Motor neuron (in vitro differentiated cells): ENCODE results near the gene OSBPL5. TPM values are rescaled to one million over a fixed set of nuclear protein-coding genes. Genes with fewer than 3 reads are reported as not detected.
A peak's percentile ranks its signal among the peaks of the same experiment; 100 is the strongest.

Source experiments
- ATAC-seq, 8 experiments: fragments of 200-7000 bp; cut with Tn5 transposase; replicated peaks in 6 of 8; 2 replicates each; pipeline ENCODE4 v1.8.0; 2021; ENCODE audit warnings: mild to moderate bottlenecking in 8 of 8, moderate library complexity in 8 of 8
- H3K27ac ChIP-seq, 2 donors: fragments of 250-450 bp; sonication (Bioruptor Pico); 2 replicates each; pipeline ENCODE4 v1.9.0; 2021; ENCODE audit warnings: antibody characterized with exemption in 2 of 2, mild to moderate bottlenecking in 2 of 2, moderate library complexity in 1 of 2
- H3K4me1 ChIP-seq, 2 donors: fragments of 250-450 bp; sonication (Bioruptor Pico); replicated peaks in 1 of 2; 2 replicates each; pipeline ENCODE4 v1.6.1; 2021; ENCODE audit warnings: antibody characterized with exemption in 2 of 2, mild to moderate bottlenecking in 2 of 2, moderate library complexity in 1 of 2
- H3K4me3 ChIP-seq, 5 donors: fragments of 250-450 bp; sonication (Bioruptor Pico); 2 replicates each; pipeline ENCODE4 v1.9.0; 2021; ENCODE audit warnings: antibody characterized with exemption in 5 of 5, mild to moderate bottlenecking in 5 of 5, moderate library complexity in 4 of 5
- WGBS, 10 experiments: fragments of 450-650 bp; shearing (Covaris generic); methylation state at CpG; one replicate each; pipeline ENCODE4 v1.0.0; 2022; 5-methylcytosine and 5-hydroxymethylcytosine counted together
- in situ Hi-C, 9 experiments: fragments of 400-800 bp; cut with MboI; loops; one replicate each; pipeline ENCODE4 v1.15.0; 2021; ENCODE audit warnings: low sequenced_read_pairs in 9 of 9, low pct_unique_long_range_greater_than_20kb in 2 of 9; ENCODE audit not compliant: unreplicated experiment in 9 of 9
- total RNA-seq, 8 experiments: library from RNA; unstranded; fragments of 300-600 nt; gene quantifications; 2 replicates each; pipeline versions ENCODE4 v1.2.3 to v1.2.4, GENCODE V29; 2022

OSBPL5 gene
- total RNA-seq, 8 experiments from 2014 or later: 12.1 to 29.8 (median 18.1) TPM

DNA sequence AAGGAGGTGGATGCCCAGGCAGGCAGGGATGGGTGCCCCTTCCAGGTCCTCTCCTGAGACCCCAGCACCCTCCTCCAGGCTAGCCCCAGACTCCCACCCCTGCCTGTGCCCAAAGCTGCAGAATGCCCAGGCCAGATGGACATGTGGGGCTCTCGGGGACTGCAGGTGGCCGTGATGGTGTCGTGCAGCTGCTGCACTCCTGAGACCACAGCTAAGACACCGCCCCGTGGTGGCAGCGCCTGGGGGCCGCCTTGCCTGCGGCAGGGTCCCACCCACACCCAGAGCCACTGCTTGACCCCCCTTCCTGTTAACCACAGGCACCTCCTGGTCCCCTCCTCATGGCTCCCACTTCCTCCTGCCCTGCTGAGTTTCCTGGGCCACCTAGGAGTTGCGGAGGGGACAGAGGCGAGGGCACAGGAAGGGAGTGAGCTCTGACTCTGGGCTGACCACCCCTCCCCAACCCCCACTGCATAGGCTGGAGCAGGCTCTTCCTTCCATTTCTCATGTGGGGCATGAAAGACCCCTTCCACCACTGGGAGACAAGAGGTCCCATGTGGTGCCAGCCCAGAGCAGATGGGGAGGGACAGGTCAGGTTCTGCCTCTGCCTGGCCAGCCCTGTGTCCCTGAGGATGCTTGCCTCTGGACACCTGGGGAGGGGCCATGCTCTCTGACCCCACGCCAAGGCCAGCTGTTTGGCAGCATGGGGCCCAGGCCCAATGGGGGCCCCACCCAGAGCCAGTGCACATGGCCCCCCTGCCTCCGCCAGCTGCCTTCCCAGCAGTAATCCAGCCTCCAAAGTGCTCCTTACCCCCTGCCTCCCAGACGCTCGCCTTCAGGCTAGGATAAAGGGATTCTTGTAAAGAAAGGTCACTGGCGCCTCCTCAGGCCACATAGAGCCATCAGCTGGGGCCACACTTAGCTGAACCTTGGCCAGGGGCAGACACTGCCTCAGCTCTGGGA, 29.3 kb downstream of the OSBPL5 start:
- 50 to 100% (median 80%) methylated on average over 1 to 3 of the region's 15 CpGs; no CpG with 5 or more reads in 7 of the 10 experiments for WGBS, 10 experiments
- peak in 5 of 8 experiments; percentile 7 to 33 (median 30) for ATAC-seq
- Histone ChIP-seq H3K4me3 (no peak overlapping the region), H3K27ac (no peak overlapping the region), H3K4me1 (peaks cover 9 to 16% of the 10 kb centered on the region in 2 donors)
- in situ Hi-C loops: no loop called here

DNA sequence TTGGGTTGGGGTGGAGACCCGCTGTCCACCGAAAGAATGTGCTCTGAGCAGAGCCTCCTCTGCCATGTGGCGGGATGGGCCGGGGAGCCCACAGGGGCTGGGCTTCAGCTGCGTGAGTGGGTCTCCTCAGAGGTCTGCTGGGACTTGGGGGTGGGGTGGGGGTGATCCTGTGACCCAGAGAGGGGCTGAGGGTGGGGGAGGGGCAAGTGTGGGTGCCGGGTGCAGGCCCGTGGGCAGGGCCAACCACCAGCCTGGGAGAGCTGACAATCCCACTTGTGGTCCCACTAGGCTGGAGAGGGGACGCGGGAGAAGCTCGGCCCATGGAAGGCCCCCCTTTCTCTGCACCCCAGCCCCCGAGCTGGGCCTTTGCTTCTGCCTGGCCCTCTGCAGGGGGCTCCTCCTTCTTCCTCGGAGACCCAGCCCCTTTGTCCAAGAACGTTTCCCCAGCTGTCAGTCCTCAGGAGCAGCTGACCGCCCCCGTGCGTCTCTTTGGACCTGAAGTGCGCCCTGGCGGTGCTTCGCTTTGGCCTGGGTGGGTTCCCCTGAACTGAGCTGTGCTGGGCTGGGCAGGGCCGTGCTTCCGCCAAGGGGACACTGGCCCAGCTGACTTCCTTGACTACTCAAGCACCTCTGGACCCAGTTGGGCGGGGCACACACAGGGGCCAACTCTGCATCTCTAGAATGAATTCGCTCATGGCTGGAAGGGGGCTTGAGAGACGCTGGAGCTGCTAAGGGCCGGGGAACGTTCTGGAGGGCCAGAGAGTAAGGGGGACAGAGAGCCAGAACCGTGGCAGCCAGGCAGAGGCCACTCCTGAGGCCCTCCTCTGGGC, 30.2 kb downstream of the OSBPL5 start:
- H3K4me3 ChIP-seq: no peak overlapping the region
- 50 to 100% (median 85%) methylated on average over 1 to 4 of the region's 27 CpGs; no CpG with 5 or more reads in 7 of the 10 experiments for WGBS, 10 experiments
- no peak overlapping the region for H3K27ac ChIP-seq
- in situ Hi-C loops: no loop called here
- H3K4me1 ChIP-seq: peaks cover 9 to 16% of the 10 kb centered on the region in 2 donors
- ATAC-seq: peak in 3 of 8 experiments; percentile 15 to 36 (median 30)

DNA sequence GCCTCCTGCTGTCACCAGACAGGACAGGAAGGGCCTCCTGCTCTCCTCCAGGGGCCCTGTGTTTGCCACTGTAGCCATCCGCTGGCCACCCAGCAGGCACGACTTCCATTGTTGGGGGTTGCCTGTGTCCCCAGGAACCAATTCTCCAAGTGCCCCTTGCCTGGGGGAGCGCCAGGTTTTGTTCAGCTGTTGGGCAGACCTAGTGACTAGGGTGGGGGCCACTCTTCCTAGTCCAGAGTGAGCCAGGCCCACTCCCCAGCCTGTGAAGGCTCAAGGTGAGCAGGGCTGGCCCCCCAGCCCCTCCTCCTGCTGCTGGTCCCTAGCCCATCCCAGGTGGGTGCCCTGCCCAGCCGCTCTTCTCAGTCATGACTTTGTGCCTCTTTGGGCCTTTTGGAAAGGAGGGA, 30.9 kb downstream of the OSBPL5 start:
- no peak for ATAC-seq
- in situ Hi-C loops: no loop called here
- 0% methylated on average over 1 of the region's 4 CpGs; no CpG with 5 or more reads in 9 of the 10 experiments for WGBS, 10 experiments
- Histone ChIP-seq H3K27ac (no peak overlapping the region), H3K4me3 (no peak overlapping the region), H3K4me1 (peaks cover 9 to 16% of the 10 kb centered on the region in 2 donors)

DNA sequence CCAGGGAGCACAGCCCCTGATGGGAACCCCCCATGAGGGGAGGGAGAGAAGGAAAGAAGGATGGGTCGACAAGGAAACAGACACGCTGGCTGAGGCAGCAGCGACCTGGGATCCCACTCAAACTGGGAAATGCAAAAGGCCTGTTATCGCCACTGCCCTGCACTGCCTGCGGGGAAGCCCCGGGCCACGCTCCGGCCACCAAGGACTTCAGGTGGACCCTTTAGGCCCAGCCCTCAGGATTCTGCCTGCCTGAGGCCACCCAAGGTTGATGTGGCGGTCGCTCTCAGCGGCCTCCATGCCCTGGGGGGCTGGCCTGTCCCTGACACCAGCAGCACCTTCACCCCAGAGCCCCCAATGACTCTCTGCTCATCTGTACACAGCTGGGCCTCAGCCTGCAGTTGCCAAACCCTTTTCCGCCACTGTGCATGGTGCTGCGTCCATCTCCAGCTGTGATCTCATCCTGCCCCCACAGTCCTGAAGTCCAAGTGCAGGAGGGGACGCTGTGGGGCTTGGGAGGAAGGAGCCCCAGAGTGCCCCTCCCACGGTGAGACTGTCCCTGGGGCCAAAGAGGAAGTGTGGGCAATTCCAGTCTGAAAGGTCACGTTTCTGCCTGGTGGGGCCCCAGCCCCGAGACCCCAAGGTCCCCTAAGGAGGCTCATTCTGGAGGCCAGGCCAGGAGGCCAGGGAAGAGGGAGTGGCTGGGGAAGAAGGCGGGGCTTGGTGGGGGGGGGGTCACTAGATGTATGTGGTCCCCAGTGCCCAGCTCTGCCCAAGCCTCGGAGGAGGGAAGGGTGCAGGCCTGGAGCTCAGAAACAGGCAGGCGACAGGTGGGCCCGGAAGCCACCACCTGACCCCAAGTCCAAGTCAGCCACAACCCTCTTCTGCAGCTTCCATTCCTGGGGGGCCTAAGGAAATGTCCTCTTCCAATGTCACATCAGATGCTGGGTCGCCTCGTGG, 31.6 kb downstream of the OSBPL5 start:
- no peak overlapping the region for H3K27ac ChIP-seq
- ATAC-seq: no peak
- in situ Hi-C loops: no loop called here
- peaks cover 7 to 14% of the 10 kb centered on the region in 2 donors for H3K4me1 ChIP-seq
- WGBS, 10 experiments: 82 to 100% (median 90%) methylated on average over 2 to 6 of the region's 23 CpGs; no CpG with 5 or more reads in 5 of the 10 experiments
- no peak overlapping the region for H3K4me3 ChIP-seq

DNA sequence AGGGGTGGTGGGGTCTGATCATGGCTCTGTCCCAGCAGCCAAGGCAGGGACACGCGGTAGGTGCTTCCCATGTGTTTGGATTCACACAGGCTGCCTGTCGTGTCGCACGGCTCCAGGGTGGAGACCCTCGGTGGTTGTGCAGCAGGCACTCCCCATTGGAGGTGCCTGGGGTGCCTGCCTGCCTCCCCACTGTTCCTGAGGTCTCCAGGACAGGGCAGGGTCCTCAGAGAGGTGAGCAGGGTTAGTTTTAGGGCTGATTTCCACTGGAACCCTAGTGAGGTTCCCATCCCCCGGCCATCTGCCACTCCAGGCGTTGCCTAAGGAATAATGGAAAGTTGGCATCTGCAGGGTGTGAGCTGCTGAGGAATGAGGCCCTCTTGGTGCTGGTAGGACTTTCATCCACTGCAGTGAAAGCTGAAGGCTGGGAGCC, 32.3 kb downstream of the OSBPL5 start:
- H3K27ac ChIP-seq: no peak overlapping the region
- peaks cover 0 to 12% of the 10 kb centered on the region in 2 donors for H3K4me1 ChIP-seq
- no peak overlapping the region for H3K4me3 ChIP-seq
- in situ Hi-C loops: no loop called here
- WGBS, 10 experiments: 67 to 93% methylated on average over 2 of the region's 8 CpGs; no CpG with 5 or more reads in 8 of the 10 experiments
- ATAC-seq: no peak

DNA sequence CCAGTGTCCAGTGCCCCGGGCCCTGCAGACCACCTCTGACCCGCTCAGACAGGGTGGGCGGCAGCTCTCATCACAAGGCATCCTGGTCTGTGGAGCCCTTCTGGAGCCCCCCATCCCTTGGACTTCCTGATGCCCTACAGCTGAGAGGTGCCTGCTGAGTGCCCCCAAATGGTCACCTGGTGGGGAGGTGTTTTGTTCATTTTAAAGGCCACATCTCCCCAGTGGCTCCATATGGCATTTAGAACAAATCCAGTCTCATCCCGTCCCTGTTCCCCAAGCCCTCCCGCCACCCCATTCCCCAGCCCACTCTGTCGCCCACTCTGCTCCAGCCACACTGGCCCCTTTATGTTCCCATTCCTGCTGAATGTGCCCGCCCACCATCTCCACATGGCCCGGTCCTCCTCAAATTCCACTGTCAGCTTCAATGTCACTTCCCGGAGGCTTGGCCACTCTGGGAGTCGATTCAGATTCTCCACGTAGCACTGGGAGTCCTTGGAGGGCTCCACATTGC, 32.8 kb downstream of the OSBPL5 start:
- 40 to 100% (median 100%) methylated on average over 1 of the region's 11 CpGs; no CpG with 5 or more reads in 7 of the 10 experiments for WGBS, 10 experiments
- Histone ChIP-seq H3K4me3 (no peak overlapping the region), H3K4me1 (peaks cover 0 to 12% of the 10 kb centered on the region in 2 donors), H3K27ac (no peak overlapping the region)
- no peak for ATAC-seq
- in situ Hi-C loops: no loop called here

DNA sequence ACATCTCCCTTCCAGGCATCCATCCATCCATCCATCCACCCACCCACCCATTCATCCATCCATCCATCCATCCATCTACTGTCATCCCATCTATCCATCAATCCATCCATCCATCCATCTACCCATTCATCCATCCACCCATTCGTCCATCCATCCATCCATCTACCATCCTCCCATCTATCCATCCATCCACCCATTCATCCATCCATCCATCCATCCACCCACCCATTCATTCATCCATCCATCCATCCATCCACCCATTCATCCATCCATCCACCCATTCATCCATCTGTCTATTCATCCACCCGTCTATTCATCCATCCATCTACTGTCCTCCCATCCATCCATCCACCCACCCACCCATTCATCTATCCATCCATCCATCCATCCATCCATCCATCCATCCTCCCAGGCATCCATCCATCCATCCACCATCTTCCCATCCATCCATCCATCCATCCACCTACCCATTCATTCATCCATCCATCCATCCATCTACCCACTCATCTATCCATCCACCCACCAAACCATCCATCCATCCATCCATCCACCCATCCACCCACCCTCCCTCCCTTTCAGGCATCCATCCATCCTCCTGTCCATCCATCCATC, 33.7 kb downstream of the OSBPL5 start:
- peaks cover 0 to 12% of the 10 kb centered on the region in 2 donors for H3K4me1 ChIP-seq
- H3K4me3 ChIP-seq: no peak overlapping the region
- 90 to 100% (median 100%) methylated on average over 1 to 2 of the region's 2 CpGs; no CpG with 5 or more reads in 7 of the 10 experiments for WGBS, 10 experiments
- ATAC-seq: no peak
- no peak overlapping the region for H3K27ac ChIP-seq
- in situ Hi-C loops: no loop called here

DNA sequence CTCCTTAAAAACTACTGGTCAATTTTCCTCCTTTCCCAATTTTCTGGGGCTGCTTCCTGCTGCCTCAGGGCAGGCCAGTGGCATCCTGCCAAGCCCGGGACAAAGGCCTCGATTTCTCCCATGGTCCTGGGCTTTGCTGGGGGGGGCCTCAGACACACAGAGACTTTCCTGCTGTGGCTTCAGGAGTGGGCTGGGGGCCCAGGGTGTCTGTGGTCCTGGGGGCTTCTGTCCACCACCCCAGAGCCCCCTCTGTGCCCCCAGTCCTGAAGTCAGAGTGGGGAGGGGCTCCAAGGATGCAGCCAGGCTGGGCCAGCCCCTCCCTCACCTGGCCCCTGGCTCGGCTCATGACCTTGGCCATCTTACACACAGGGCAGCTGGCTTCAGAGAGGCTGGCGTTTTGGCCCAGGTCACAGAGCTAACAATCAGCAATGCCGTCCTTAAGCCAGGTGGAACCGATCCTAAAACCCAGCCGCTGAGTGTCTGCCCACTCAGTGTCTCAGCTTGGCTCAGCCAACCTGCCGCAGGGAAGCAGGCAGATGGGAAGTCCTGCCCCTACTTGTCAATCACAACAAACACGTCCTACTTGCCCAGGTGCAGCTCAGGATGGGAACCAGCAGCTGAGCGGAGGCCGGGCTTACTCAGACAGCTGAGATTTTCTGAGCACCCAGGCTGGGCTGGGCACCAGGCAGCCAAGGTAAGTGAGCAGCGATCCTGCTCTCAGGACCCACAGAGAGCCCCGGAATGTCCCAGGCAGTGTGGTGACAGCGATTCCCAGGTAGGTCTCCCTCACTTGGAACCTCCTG, 34.6 kb downstream of the OSBPL5 start:
- in situ Hi-C loops: no loop called here
- WGBS, 10 experiments: 17 to 77% (median 48%) methylated on average over 1 to 3 of the region's 14 CpGs; no CpG with 5 or more reads in 6 of the 10 experiments
- H3K4me1 ChIP-seq: peaks cover 0 to 10% of the 10 kb centered on the region in 2 donors
- no peak overlapping the region for H3K4me3 ChIP-seq
- no peak overlapping the region for H3K27ac ChIP-seq
- no peak for ATAC-seq

DNA sequence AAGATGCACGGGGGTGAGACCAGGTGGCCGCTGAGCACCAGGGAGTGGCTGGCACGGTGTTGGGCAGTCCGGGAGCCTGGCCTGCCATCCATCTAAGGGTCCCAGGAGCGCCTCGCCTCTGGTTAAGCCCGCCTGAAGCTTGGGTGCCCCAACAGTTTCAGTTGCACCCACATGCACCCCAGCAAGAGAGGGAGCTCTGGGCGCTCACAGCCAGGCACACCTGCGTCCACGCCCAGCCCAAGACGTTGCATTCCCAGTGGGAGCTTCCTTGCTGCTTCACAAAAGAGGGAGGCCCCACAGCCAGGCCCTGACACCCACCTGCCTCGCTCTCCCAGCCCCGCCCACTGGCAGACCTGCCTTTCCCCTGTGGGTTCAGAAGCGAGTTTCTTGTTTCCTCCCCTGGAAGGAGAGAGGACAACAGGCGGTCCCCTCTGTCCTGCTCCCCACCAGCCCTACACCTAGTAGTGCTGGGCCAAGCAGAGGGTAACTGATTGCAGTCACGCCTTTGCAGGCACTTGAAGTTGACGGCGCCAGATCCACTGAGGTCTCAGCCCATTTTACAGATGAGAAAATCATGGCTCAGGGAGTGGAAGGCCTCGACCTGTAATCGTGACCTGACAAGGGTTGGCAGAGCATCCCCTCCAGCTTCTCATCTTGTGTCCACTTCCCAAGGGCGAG, 35.4 kb downstream of the OSBPL5 start:
- WGBS, 10 experiments: 30 to 100% (median 83%) methylated on average over 2 to 9 of the region's 21 CpGs; no CpG with 5 or more reads in 4 of the 10 experiments
- ATAC-seq: no peak
- in situ Hi-C loops: no loop called here
- peaks cover 0 to 5% of the 10 kb centered on the region in 2 donors for H3K4me1 ChIP-seq
- H3K27ac ChIP-seq: no peak overlapping the region
- H3K4me3 ChIP-seq: no peak overlapping the region

DNA sequence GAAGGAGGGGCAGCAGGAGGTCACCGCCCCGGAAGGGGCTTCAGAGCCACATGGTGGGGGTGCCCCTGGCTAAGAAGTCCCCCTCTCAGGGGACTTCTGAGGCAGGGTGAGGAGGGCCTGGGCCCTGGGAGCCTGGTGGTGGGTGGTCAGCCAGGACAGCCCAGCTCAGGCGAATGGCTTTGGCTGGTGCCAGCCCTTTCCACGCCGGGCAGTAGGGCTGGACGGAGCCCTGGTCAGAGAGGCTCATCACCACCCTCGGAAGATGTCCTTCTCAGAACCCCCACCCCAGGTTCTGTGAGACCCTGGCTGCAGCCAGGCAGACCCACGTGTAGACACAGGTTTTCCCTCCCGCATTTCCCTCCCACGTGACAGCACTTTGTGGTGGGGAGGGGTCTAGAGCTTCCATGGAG, 35.9 kb downstream of the OSBPL5 start:
- 47 to 70% methylated on average over 2 to 3 of the region's 10 CpGs; no CpG with 5 or more reads in 8 of the 10 experiments for WGBS, 10 experiments
- Histone ChIP-seq H3K4me1 (no peaks in the 10 kb centered on the region), H3K4me3 (no peak overlapping the region), H3K27ac (no peak overlapping the region)
- in situ Hi-C loops: no loop called here
- no peak for ATAC-seq
